RWPE2 (cell line): ENCODE data around the gene UTY.

Experiments
- ATAC-seq: fragments of 200-7000 bp; cut with Tn5 transposase; 3 replicates; pipeline ENCODE4 v1.9.1; 2021; ENCODE audit warnings: low read depth
- DNase-seq: peaks from one replicate; pipeline ENCODE4 v3.0.0-alpha.2; 2020; ENCODE audit warnings: low spot score
- H3K27ac ChIP-seq: fragments of 450-650 bp; 2 replicates; pipeline ENCODE4 v1.5.1; 2017; ENCODE audit warnings: mild to moderate bottlenecking; ENCODE audit not compliant: poor library complexity, severe bottlenecking
- H3K27me3 ChIP-seq: fragments of 250-450 bp; sonication (Bioruptor Pico); 2 replicates; pipeline ENCODE4 v1.5.1; 2021; ENCODE audit warnings: mild to moderate bottlenecking, moderate library complexity; ENCODE audit not compliant: insufficient read depth, poor library complexity, severe bottlenecking
- H3K36me3 ChIP-seq: fragments of 250-450 bp; sonication (Bioruptor Pico); 2 replicates; pipeline ENCODE4 v1.5.1; 2020; ENCODE audit warnings: low read depth, mild to moderate bottlenecking, moderate library complexity
- H3K4me1 ChIP-seq: fragments of 250-450 bp; sonication (Bioruptor Pico); 2 replicates; pipeline ENCODE4 v1.5.1; 2021; ENCODE audit warnings: mild to moderate bottlenecking, moderate library complexity; ENCODE audit not compliant: insufficient read depth, poor library complexity, severe bottlenecking
- H3K4me3 ChIP-seq: fragments of 250-450 bp; sonication (Bioruptor Pico); 2 replicates; pipeline ENCODE4 v1.5.1; 2021; ENCODE audit warnings: mild to moderate bottlenecking, moderate library complexity; ENCODE audit not compliant: severe bottlenecking
- H3K9me3 ChIP-seq: fragments of 250-450 bp; sonication (Bioruptor Pico); 2 replicates; pipeline ENCODE4 v1.5.1; 2021; ENCODE audit warnings: mild to moderate bottlenecking, moderate library complexity; ENCODE audit not compliant: severe bottlenecking
- CTCF ChIP-seq: fragments of 450-650 bp; IDR thresholded peaks from one replicate; pipeline ENCODE4 v1.5.1; 2017; ENCODE audit warnings: mild to moderate bottlenecking, moderate library complexity; ENCODE audit not compliant: poor library complexity, severe bottlenecking

UTY gene

GRCh38 chrY:13343307-13343946, 136.4 kb downstream of the UTY start:
- Histone ChIP-seq H3K4me1 (no peaks in the 10 kb centered on the region), H3K27ac (no peak overlapping the region), H3K4me3 (no peak overlapping the region), H3K36me3 (peaks cover 60% of the 10 kb centered on the region), H3K9me3 (no peaks in the 10 kb centered on the region), H3K27me3 (no peaks in the 10 kb centered on the region)
- ATAC-seq = peak; percentile 79
- TF ChIP-seq CTCF = peak; percentile 76
- DNase-seq = no peak

- Histone ChIP-seq H3K27ac (no peak overlapping the region), H3K9me3 (no peaks in the 10 kb centered on the region), H3K4me3 (no peak overlapping the region), H3K27me3 (no peaks in the 10 kb centered on the region), H3K36me3 (peaks cover 71% of the 10 kb centered on the region), H3K4me1 (no peaks in the 10 kb centered on the region)
- no peak for ATAC-seq
- TF ChIP-seq CTCF = no peak
- no peak for DNase-seq
Observed at GRCh38 chrY:13339939-13340338, 139.9 kb downstream of the UTY start.

- Histone ChIP-seq H3K36me3 (peaks cover 76% of the 10 kb centered on the region), H3K9me3 (no peaks in the 10 kb centered on the region), H3K4me1 (no peaks in the 10 kb centered on the region), H3K4me3 (no peak overlapping the region), H3K27me3 (no peaks in the 10 kb centered on the region), H3K27ac (no peak overlapping the region)
- no peak for TF ChIP-seq CTCF
- DNase-seq (no peak), ATAC-seq (no peak)
Observed at GRCh38 chrY:13339381-13339780, 140.5 kb downstream of the UTY start.

- ATAC-seq (no peak), DNase-seq (no peak)
- no peak overlapping the region for H3K4me3 ChIP-seq
- H3K27me3 ChIP-seq = no peaks in the 10 kb centered on the region
- H3K4me1 ChIP-seq = no peaks in the 10 kb centered on the region
- peaks cover 82% of the 10 kb centered on the region for H3K36me3 ChIP-seq
- no peak for TF ChIP-seq CTCF
- H3K27ac ChIP-seq = no peak overlapping the region
- H3K9me3 ChIP-seq = no peaks in the 10 kb centered on the region
Observed at GRCh38 chrY:13338711-13339110, 141.1 kb downstream of the UTY start.

- no peak overlapping the region for H3K27ac ChIP-seq
- no peak for ATAC-seq
- H3K36me3 ChIP-seq = peaks cover 78% of the 10 kb centered on the region
Observed at GRCh38 chrY:13337934-13338333, 141.9 kb downstream of the UTY start.

More at GRCh38 chrY:13337934-13338333, 141.9 kb downstream of the UTY start:
- no peak for TF ChIP-seq CTCF
- no peak for DNase-seq
- Histone ChIP-seq H3K27me3 (no peaks in the 10 kb centered on the region), H3K4me3 (no peak overlapping the region), H3K9me3 (no peaks in the 10 kb centered on the region), H3K4me1 (no peaks in the 10 kb centered on the region)
